HG03196 (cell line): ENCODE data around the gene FAP.

ENCODE experiments used
- ATAC-seq: cut with Tn5 transposase; IDR thresholded peaks from one replicate; pipeline ENCODE4 v1.9.1; 2021; ENCODE audit not compliant: unreplicated experiment

The FAP gene

GRCh38 chr2:162196638-162197037 lies 46.6 kb downstream of the FAP start:
- no peak for ATAC-seq

- no peak for ATAC-seq
These were observed 54.8 kb downstream of the FAP start for GRCh38 chr2:162188451-162188850.

- ATAC-seq, result no peak
These were observed 57.6 kb downstream of the FAP start for GRCh38 chr2:162185541-162186232.

- ATAC-seq, result no peak
These were observed 58.3 kb downstream of the FAP start for GRCh38 chr2:162184821-162185450.

GRCh38 chr2:162184359-162184758 lies 58.9 kb downstream of the FAP start:
- no peak for ATAC-seq

GRCh38 chr2:162182395-162182794 lies 60.9 kb downstream of the FAP start:
- ATAC-seq, result no peak

- ATAC-seq, result no peak
These were observed 65.9 kb downstream of the FAP start for GRCh38 chr2:162177301-162177700.

GRCh38 chr2:162175714-162176113 lies 67.5 kb downstream of the FAP start:
- no peak for ATAC-seq

- ATAC-seq, result no peak
These were observed 68.5 kb downstream of the FAP start for GRCh38 chr2:162174746-162175145.

GRCh38 chr2:162172802-162173370 lies 70.4 kb downstream of the FAP start:
- ATAC-seq, result no peak

GRCh38 chr2:162166745-162167144 lies 76.5 kb downstream of the FAP start:
- ATAC-seq, result no peak

- ATAC-seq, result no peak
These were observed 77.1 kb downstream of the FAP start for GRCh38 chr2:162166174-162166573.

- ATAC-seq, result no peak
These were observed 78.4 kb downstream of the FAP start for GRCh38 chr2:162164802-162165201.

GRCh38 chr2:162159446-162159845 lies 83.8 kb downstream of the FAP start:
- ATAC-seq, result no peak

GRCh38 chr2:162156149-162156548 lies 87.1 kb downstream of the FAP start:
- ATAC-seq, result no peak

- ATAC-seq, result no peak
These were observed 88.2 kb downstream of the FAP start for GRCh38 chr2:162155093-162155492.

GRCh38 chr2:162153608-162154224 lies 89.5 kb downstream of the FAP start:
- ATAC-seq, result peak; percentile 94

GRCh38 chr2:162152147-162152546 lies 91.1 kb downstream of the FAP start, which contains the start of gene GCG:
Gene GCG, minus strand, starts transcription at chr2:162152247. Its CDS starts 3,069 bp downstream, at chr2:162149178.
- no peak for ATAC-seq

GRCh38 chr2:162149940-162150339 lies 93.3 kb downstream of the FAP start:
- no peak for ATAC-seq

- no peak for ATAC-seq
These were observed 93.8 kb downstream of the FAP start for GRCh38 chr2:162149466-162149865.

- ATAC-seq, result no peak
These were observed 94.3 kb downstream of the FAP start for GRCh38 chr2:162148956-162149355.

- no peak for ATAC-seq
These were observed 99.3 kb downstream of the FAP start for GRCh38 chr2:162143969-162144368.
